Erythroblast (primary cell): ENCODE data around the gene ZG16B.
A peak's percentile ranks its signal among the peaks of the same experiment; 100 is the strongest.

ENCODE experiments used
- DNase-seq, 2 experiments: peaks; one replicate each; lab custom pipeline; 2025; lab: John Stamatoyannopoulos, UW
- GATA1 ChIP-seq: IDR thresholded peaks from 2 replicates; pipeline ENCODE4 v1.6.1; 2011; ENCODE audit warnings: low read depth, mild to moderate bottlenecking, control low read depth, low read length, moderate library complexity
- POLR2A ChIP-seq: IDR thresholded peaks from 2 replicates; pipeline ENCODE4 v1.6.1; 2011; ENCODE audit warnings: mild to moderate bottlenecking, low read length

The ZG16B gene

GRCh38 chr16:2866431-2866830 lies 36.3 kb downstream of the ZG16B start:
- TF ChIP-seq GATA1, result no peak
- no peak for TF ChIP-seq POLR2A
- DNase-seq, result no peak

GRCh38 chr16:2867661-2867986 lies 37.5 kb downstream of the ZG16B start:
- TF ChIP-seq POLR2A (no peak), GATA1 (no peak)
- DNase-seq, result no peak

- TF ChIP-seq POLR2A, result peak; percentile 84
- no peak for TF ChIP-seq GATA1
- DNase-seq, result peak; percentile 93 to 94
Measured at GRCh38 chr16:2867987-2868789, 38.1 kb downstream of the ZG16B start.

GRCh38 chr16:2871926-2872325 lies 41.8 kb downstream of the ZG16B start:
- TF ChIP-seq GATA1, result no peak
- no peak for TF ChIP-seq POLR2A
- no peak for DNase-seq

GRCh38 chr16:2874032-2874911 lies 44.2 kb downstream of the ZG16B start:
- TF ChIP-seq POLR2A, result no peak
- TF ChIP-seq GATA1, result no peak
- no peak for DNase-seq

GRCh38 chr16:2874912-2875362 lies 44.8 kb downstream of the ZG16B start:
- TF ChIP-seq GATA1 (no peak), POLR2A (no peak)
- peak; percentile 86 to 92 for DNase-seq

- DNase-seq, result no peak
- TF ChIP-seq GATA1 (no peak), POLR2A (no peak)
Measured at GRCh38 chr16:2879854-2880508, 49.9 kb downstream of the ZG16B start.
